ENCODE measurements around the gene ENPP6.

Gene ENPP6

DNA sequence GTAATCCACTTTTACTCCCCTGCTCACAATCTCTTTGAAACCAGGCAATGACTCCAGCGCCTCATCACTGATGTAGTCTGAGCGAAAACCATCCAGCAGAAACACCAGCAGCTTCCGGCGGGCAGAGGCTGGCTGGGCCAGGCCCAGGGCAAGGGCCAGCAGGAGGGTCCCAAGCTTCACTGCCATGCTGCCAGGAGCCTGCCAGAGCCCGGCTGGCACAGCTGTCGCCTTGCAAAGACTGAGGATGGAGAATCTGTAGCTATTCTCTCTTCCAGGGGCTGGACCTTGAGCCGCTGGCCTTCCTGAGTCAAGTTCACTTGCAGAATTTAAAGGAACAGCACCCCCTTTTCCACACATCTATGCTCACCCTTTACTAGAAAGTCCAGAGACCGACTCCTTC is at the start of gene ENPP6:
TSS of gene ENPP6 (minus strand) at position 240 of the 400 bp plus-strand sequence. CDS start at position 186, 54 bp downstream.
- no peak within 1 kb of the TSS for H3K4me3 ChIP-seq (ENCODE audit: low read depth, low read length)
- TF ChIP-seq, protein P1, sequence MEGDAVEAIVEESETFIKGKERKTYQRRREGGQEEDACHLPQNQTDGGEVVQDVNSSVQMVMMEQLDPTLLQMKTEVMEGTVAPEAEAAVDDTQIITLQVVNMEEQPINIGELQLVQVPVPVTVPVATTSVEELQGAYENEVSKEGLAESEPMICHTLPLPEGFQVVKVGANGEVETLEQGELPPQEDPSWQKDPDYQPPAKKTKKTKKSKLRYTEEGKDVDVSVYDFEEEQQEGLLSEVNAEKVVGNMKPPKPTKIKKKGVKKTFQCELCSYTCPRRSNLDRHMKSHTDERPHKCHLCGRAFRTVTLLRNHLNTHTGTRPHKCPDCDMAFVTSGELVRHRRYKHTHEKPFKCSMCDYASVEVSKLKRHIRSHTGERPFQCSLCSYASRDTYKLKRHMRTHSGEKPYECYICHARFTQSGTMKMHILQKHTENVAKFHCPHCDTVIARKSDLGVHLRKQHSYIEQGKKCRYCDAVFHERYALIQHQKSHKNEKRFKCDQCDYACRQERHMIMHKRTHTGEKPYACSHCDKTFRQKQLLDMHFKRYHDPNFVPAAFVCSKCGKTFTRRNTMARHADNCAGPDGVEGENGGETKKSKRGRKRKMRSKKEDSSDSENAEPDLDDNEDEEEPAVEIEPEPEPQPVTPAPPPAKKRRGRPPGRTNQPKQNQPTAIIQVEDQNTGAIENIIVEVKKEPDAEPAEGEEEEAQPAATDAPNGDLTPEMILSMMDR (IDR thresholded peaks at IDR 0.05; ENCODE audit: low read depth, low read length): no peak

DNA sequence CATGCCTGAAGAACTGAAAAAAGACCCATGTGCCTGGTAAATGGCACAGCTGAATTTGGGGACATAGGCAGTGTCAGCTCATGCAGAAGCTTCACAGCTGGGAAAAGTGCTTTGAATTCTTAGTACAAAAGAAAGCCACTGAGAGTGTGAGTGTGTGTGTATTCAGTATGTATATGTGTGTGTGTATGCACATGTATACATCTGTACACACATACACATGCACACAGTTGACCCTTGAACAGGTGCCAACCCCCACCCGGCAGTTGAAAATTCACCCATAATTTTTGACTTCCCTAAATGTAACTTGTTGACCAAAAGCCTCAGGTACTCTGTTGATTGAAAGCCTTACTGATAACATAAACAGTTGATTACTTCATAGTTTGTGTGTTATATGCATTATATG is 49.5 kb upstream of the ENPP6 start:
- H3K4me3 ChIP-seq (ENCODE audit: low read depth, low read length): no peak overlapping the region
- TF ChIP-seq, protein P1 (IDR thresholded peaks at IDR 0.05; ENCODE audit: low read depth, low read length): no peak

DNA sequence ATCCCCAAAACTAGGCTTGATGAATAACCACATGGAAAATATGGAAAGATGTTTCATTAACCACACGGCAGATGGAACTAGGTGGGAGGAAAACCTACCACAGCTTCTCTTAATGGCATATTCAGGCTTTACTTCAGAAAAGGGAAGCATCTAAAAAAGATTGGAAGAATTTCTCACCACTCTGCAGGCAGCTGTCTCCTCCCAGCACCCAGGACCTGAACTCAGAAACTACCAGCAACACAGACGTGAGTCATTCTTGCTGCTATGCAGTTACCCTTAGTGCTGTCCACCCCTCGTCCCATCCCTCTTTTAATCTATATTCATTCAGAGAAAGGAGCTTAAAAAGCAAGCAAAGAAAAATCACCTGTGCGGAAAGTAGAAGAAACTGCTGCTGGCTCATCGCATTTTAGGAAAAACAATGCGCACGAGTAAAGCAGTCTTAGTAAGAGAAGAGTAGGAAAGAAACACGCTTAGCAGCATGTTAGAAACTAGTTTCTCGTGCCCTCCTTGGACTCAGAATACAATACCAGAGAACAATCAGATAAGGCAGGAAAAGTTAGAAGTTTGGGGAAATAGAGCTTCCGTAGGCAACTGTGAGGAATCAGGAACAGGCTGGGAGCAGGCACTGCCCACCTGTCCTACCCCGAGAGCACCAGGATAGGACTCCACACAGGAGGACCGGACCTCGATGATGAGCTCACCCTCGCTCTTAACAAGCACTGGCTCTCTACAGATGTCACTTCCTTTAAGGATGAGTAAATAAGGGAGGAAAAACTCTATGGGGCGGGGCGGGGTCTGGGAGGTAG is 48.1 kb upstream of the ENPP6 start:
- H3K4me3 ChIP-seq (ENCODE audit: low read depth, low read length): no peak overlapping the region
- TF ChIP-seq, protein P1 (IDR thresholded peaks at IDR 0.05; ENCODE audit: low read depth, low read length): no peak

DNA sequence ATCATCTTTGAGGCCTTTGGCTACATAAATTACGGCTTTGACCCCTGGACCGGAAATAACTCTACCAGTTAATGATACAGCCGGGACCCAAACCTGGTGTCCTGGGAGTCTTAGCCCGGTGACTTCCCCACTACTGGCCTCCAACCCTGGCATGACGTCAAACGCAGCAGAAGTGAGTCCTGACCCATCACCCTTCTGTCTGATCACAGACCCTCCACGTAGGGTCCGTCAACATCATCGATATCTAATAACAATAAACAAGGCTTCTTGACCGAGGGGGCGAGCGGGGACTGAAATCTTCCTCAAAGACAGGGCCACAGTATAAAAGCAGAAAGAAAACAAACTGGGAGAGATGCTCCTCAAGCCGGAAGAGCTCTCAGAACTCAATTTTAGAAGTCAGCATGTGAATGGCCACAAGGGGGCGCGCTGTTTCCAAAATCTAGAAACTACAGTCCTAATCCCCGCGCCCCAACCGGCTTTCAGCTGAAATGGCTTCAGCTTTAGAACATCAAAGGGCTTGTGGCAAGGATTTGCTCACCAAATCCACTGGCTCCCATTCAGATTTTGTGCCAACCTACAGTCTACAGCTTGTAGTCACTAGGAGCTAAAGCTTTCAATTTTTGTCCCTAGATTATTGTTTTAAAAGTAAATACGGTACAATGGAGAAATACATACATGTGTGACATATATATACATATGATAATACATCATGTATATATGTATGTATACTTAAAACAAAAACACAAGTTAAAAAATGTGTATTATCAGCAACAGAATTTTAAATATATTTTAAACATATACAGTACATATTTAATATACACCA is 46.4 kb upstream of the ENPP6 start:
- H3K4me3 ChIP-seq (ENCODE audit: low read depth, low read length): no peak overlapping the region
- TF ChIP-seq, protein P1 (IDR thresholded peaks at IDR 0.05; ENCODE audit: low read depth, low read length): peak; percentile 66

DNA sequence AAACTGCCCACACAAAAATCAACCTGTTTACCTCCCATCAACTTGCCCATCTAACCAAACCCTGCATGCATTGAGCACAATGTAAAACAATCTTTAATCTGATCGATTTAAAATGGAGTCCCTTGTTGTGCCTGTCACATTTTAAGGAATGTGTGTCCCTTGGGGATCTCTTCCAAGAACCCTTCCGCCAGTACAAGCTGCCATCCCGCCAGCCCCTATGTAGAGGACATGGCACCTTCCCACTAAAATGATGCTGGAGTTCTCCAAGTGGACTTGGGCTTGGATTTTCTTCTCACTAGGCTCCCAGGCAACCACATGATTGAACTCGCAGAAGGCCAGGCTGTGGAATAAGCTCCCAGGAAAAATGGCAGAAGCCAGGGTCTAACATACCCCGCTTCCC is 45.8 kb upstream of the ENPP6 start:
- TF ChIP-seq, protein P1 (IDR thresholded peaks at IDR 0.05; ENCODE audit: low read depth, low read length): no peak
- no peak overlapping the region for H3K4me3 ChIP-seq (ENCODE audit: low read depth, low read length)

DNA sequence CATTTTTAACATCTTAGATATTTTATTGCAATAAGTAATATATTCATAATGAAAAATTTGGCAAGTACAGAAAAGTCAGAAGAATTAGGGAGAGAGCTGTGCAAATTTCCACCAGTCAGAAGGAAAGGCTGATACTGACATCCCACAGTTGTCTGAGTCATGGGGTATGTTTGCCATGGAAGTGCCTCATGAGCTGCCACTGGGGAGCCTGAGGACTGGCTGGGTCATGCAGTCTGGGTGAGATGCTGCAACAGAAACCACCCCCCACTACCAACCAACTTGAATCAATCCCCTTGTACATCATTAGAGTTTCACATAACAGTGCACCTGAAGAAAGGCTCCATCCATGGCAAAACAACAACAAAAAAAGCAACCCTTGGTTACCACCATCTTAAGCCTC is 45.2 kb upstream of the ENPP6 start:
- no peak overlapping the region for H3K4me3 ChIP-seq (ENCODE audit: low read depth, low read length)
- TF ChIP-seq, protein P1 (IDR thresholded peaks at IDR 0.05; ENCODE audit: low read depth, low read length): no peak

DNA sequence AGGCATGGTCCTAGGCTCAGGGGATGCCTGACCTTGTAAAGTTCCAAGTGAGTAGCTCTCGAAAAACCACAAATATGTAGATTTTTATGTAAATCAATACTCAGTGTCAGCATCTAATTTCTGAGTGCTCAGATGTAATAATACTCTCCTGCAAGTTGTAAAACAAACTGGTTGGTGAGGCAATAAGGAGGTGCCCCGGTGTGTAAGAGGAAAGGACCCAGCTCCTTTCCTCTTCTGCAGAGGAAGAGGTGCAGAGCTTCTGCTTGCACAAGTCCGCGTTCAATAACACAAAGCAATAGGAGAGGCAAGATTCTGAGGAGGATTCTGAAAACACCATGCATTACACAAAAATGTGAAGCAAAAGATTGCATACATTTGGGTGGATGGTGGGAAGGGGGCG is 43.6 kb upstream of the ENPP6 start:
- no peak overlapping the region for H3K4me3 ChIP-seq (ENCODE audit: low read depth, low read length)
- TF ChIP-seq, protein P1 (IDR thresholded peaks at IDR 0.05; ENCODE audit: low read depth, low read length): no peak
